Mesothelial cell of epicardium (in vitro differentiated cells): Measurements from ENCODE around the gene CTNNA3. TPM values are rescaled to one million over a fixed set of nuclear protein-coding genes. Genes with fewer than 3 reads are reported as not detected.

Experiments used
- DNase-seq, 2 experiments: peaks; one replicate each; pipeline ENCODE4 v3.0.0; 2021; ENCODE audit warnings: low spot score in 2 of 2; ENCODE audit not compliant: unreplicated experiment in 2 of 2
- H3K27ac Mint-ChIP-seq: 2 replicates; pipeline ENCODE4 v1.8.0; 2021; ENCODE audit warnings: mixed read lengths
- H3K27me3 Mint-ChIP-seq: 2 replicates; pipeline ENCODE4 v1.8.0; 2021; ENCODE audit warnings: low read depth, mixed read lengths
- H3K36me3 Mint-ChIP-seq: 2 replicates; pipeline ENCODE4 v1.8.0; 2021; ENCODE audit warnings: mixed read lengths
- H3K4me1 Mint-ChIP-seq: 2 replicates; pipeline ENCODE4 v1.8.0; 2021; ENCODE audit warnings: mixed read lengths
- H3K4me3 Mint-ChIP-seq: 2 replicates; pipeline ENCODE4 v1.8.0; 2021; ENCODE audit warnings: mild to moderate bottlenecking, moderate library complexity, mixed read lengths
- H3K9me3 Mint-ChIP-seq: 2 replicates; pipeline ENCODE4 v1.8.0; 2021; ENCODE audit warnings: mixed read lengths
- total RNA-seq: library from RNA; stranded (reverse); gene quantifications from 3 replicates; pipeline ENCODE4 v1.2.1, GENCODE V29; 2021
- TF ChIP-seq, protein P1 (sequence below): fragments of 200-600 bp; sonication (generic); IDR thresholded peaks from one replicate; pipeline ENCODE4 v1.5.0; 2021; ENCODE audit warnings: antibody characterized with exemption; ENCODE audit not compliant: unreplicated experiment

Gene CTNNA3
- total RNA-seq, 1 donor from 2014 or later = 14.2 TPM

DNA sequence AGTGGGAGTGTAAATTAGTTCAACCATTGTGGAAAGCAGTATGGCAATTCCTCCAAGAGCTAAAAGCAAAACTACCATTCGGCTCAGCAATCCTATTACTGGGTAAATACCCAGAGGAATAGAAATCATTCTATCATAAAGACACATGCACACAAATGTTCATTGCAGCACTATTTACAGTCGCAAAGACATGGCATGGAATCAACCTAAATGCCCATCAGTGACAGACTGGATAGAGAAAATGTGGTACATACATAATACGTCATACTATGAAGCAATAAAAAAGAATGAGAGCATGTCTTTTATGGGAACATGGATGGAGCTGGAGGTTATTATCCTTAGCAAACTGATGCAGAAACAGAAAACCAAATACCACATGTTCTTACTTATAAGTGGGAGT lies 1646.7 kb downstream of the CTNNA3 start:
- TF ChIP-seq, protein P1, sequence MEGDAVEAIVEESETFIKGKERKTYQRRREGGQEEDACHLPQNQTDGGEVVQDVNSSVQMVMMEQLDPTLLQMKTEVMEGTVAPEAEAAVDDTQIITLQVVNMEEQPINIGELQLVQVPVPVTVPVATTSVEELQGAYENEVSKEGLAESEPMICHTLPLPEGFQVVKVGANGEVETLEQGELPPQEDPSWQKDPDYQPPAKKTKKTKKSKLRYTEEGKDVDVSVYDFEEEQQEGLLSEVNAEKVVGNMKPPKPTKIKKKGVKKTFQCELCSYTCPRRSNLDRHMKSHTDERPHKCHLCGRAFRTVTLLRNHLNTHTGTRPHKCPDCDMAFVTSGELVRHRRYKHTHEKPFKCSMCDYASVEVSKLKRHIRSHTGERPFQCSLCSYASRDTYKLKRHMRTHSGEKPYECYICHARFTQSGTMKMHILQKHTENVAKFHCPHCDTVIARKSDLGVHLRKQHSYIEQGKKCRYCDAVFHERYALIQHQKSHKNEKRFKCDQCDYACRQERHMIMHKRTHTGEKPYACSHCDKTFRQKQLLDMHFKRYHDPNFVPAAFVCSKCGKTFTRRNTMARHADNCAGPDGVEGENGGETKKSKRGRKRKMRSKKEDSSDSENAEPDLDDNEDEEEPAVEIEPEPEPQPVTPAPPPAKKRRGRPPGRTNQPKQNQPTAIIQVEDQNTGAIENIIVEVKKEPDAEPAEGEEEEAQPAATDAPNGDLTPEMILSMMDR = no peak

DNA sequence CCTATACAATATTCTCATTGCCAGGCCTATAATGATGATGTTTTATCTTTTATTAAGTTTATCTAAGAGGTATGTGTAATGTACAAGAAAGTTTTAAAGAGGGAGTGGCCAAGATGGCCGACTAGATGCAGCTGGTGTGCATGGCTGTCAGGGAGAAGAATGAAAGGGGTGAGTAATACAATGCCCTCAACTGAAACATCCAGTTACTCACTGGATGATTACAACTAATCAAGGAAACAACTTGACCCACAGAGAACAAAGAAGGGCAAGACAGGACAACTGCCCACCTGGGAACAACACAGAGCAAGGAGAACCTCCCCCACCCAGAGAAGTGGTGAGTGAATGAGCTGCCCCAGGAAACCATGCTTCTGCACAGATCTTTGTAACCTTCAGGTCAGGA lies 1650.1 kb downstream of the CTNNA3 start:
- Mint-ChIP-seq H3K27me3 (no peaks in the 10 kb centered on the region), H3K36me3 (no peaks in the 10 kb centered on the region), H3K27ac (no peak overlapping the region), H3K4me3 (no peak overlapping the region), H3K9me3 (peaks cover 29% of the 10 kb centered on the region), H3K4me1 (no peaks in the 10 kb centered on the region)
- no peak for DNase-seq
- TF ChIP-seq, protein P1 = no peak

More for the DNA sequence above, 1646.7 kb downstream of the CTNNA3 start:
- Mint-ChIP-seq H3K36me3 (no peaks in the 10 kb centered on the region), H3K27me3 (peaks cover 3% of the 10 kb centered on the region), H3K9me3 (peaks cover 41% of the 10 kb centered on the region), H3K4me3 (no peak overlapping the region), H3K27ac (no peak overlapping the region), H3K4me1 (no peaks in the 10 kb centered on the region)
- no peak for DNase-seq

DNA sequence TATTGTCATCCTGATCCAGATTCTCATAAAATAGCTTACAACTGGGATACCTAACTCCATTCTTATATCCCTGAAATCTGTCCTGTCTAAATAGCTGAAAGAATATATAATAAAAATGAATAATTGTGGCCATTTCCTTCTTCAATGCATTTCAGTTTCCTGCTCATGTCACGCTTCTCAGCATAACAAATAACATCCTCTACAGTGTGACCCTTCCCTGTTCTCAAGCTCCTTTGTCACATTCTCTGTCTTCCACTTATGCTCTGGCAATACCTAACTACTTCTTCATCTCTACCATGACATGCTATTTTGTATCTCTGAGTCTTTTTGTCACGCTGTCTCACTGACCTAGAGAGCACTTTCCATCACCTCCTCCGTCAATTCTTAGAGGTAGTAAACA lies 1654.2 kb downstream of the CTNNA3 start:
- H3K4me3 Mint-ChIP-seq = no peak overlapping the region
- no peak overlapping the region for H3K27ac Mint-ChIP-seq
- H3K4me1 Mint-ChIP-seq = no peaks in the 10 kb centered on the region
- DNase-seq = no peak
- peaks cover 5% of the 10 kb centered on the region for H3K27me3 Mint-ChIP-seq
- no peaks in the 10 kb centered on the region for H3K36me3 Mint-ChIP-seq
- H3K9me3 Mint-ChIP-seq = peaks cover 22% of the 10 kb centered on the region
- TF ChIP-seq, protein P1 = no peak

DNA sequence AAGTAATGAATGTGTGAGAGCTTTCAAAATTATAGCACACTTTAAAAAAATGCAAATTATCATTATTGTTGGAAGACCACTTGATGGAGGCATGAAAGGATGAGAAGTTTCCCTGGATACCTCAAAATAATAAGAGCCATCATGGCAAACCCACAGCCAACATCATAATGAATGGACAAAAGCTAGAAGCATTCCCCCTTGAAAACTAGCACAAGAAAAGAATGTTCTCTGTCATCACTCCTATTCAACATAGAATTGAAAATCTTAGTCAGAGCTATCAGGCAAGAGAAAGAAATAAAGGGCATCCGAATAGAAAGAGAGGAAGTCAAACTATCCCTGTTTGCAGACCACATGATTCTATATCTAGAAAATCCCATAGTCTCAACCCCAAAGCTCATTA lies 1657.4 kb downstream of the CTNNA3 start:
- Mint-ChIP-seq H3K27ac (no peak overlapping the region), H3K9me3 (peaks cover 7% of the 10 kb centered on the region), H3K27me3 (peaks cover 5% of the 10 kb centered on the region), H3K4me1 (no peaks in the 10 kb centered on the region), H3K4me3 (no peak overlapping the region), H3K36me3 (no peaks in the 10 kb centered on the region)
- no peak for DNase-seq
- TF ChIP-seq, protein P1 = no peak

DNA sequence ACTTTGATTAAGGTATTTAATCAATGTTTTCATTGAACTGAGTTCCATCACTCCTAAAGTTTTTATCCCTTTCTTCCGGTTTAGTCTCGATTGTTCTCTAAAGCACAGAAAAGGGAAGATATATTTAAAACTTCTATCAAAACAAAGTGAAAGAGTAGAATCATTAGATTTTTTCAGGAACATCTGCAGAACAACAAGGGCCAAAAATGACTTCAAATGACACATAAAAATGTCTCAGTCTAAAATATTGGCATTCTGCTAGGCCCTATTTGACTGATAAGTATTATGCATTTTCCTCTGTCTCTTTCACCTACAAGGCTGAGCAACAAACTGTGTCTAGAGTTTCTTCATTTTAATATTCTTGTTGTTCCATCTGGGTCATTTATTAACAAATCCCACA lies 1669.7 kb downstream of the CTNNA3 start:
- Mint-ChIP-seq H3K36me3 (no peaks in the 10 kb centered on the region), H3K9me3 (peaks cover 6% of the 10 kb centered on the region), H3K27me3 (no peaks in the 10 kb centered on the region), H3K4me3 (no peak overlapping the region), H3K4me1 (no peaks in the 10 kb centered on the region), H3K27ac (no peak overlapping the region)
- TF ChIP-seq, protein P1 = no peak
- DNase-seq = no peak

DNA sequence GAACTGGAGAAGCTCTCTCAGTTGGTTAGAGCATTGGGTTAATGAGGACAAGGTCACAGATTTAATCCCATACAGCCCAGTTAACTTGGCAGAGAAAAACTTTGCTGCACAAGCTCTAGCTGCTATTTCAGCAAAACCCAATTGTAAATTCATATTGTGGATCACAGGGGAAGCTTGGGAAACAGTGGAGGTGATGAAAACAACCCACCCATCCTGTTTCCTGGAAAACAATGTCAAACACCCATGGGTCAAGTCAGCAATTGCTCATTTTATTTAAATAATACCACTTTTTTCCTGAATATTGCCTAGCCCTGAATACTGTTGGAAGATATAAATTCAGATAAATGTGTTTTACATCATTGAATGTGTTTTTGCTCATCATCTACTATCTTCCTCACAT lies 1670.8 kb downstream of the CTNNA3 start:
- Mint-ChIP-seq H3K9me3 (no peaks in the 10 kb centered on the region), H3K27ac (no peak overlapping the region), H3K36me3 (no peaks in the 10 kb centered on the region), H3K27me3 (peaks cover 4% of the 10 kb centered on the region), H3K4me1 (no peaks in the 10 kb centered on the region), H3K4me3 (no peak overlapping the region)
- DNase-seq = no peak
- TF ChIP-seq, protein P1 = no peak
